GM12878 (cell line): ENCODE data around the gene RPL31. TPM values are rescaled to one million over a fixed set of nuclear protein-coding genes. Genes with fewer than 3 reads are reported as not detected.

ENCODE experiments used
- ATAC-seq: fragments of 200-7000 bp; cut with Tn5 transposase; 3 replicates; pipeline ENCODE4 v1.9.1; 2020; ENCODE audit warnings: mild to moderate bottlenecking, moderate library complexity
- Bru-seq: library from RNA; stranded (reverse); fragments of 400-500 nt; gene quantifications from one replicate; lab custom pipeline; 2021; lab: Mats Ljungman, UMichigan
- BruChase-seq, 2 experiments: library from RNA; stranded (reverse); fragments of 400-500 nt; gene quantifications; one replicate each; lab custom pipeline; 2021; lab: Mats Ljungman, UMichigan
- BruUV-seq: library from RNA; stranded (reverse); fragments of 400-500 nt; replicated peaks from 2 replicates; lab custom pipeline; 2021; lab: Mats Ljungman, UMichigan
- CTCF ChIA-PET: fragments of 300-600 bp; sonication (Branson Sonifier 250); formaldehyde crosslinking; extraction: SDS; loops from one replicate; lab custom pipeline; 2021; ENCODE audit warnings: inconsistent platforms; lab: Yijun Ruan, JAX
- POLR2A ChIA-PET: fragments of 350-600 bp; formaldehyde crosslinking; extraction: SDS; loops from one replicate; lab custom pipeline; 2021; ENCODE audit warnings: inconsistent platforms; lab: Charles Lee
- RAD21 ChIA-PET: fragments of 300-600 bp; sonication (Branson Sonifier 250); formaldehyde crosslinking; loops from one replicate; lab custom pipeline; 2023; ENCODE audit warnings: antibody characterized with exemption; ENCODE audit not compliant: unreplicated experiment; lab: Charles Lee
- SMC1A ChIA-PET: fragments of 300-600 bp; sonication (Branson Sonifier 250); formaldehyde crosslinking; loops from one replicate; lab custom pipeline; 2023; ENCODE audit not compliant: unreplicated experiment, uncharacterized antibody; lab: Charles Lee
- DNase-seq: peaks from one replicate; pipeline ENCODE4 v3.0.0-alpha.2; 2011; ENCODE audit warnings: low read depth, low spot score
- FAIRE-seq: peaks from 3 replicates; lab custom pipeline; 2011; peaks lifted over from hg19 to GRCh38; lab: Jason Lieb, UNC
- H2AFZ ChIP-seq: 2 replicates; pipeline ENCODE4 v1.6.0; 2011; ENCODE audit warnings: low read depth, low read length, control low read depth; ENCODE audit not compliant: control insufficient read depth
- H3K27ac ChIP-seq: 2 replicates; pipeline ENCODE4 v1.5.1; 2011; ENCODE audit warnings: control low read depth; ENCODE audit not compliant: control insufficient read depth, insufficient read depth
- H3K27me3 ChIP-seq, 2 experiments: replicated peaks in 1 of 2; 2 replicates each; pipeline versions ENCODE4 v1.6.0 to v1.6.1; 2011; ENCODE audit warnings: low read length in 1 of 2; ENCODE audit not compliant: control insufficient read depth in 2 of 2, insufficient read depth in 2 of 2
- H3K36me3 ChIP-seq, 2 experiments: 2 replicates each; pipeline ENCODE4 v1.5.1; 2011; ENCODE audit warnings: low read length in 1 of 2; ENCODE audit not compliant: control insufficient read depth in 2 of 2, insufficient read depth in 2 of 2
- H3K4me1 ChIP-seq: 2 replicates; pipeline ENCODE4 v1.6.1; 2011; ENCODE audit warnings: mild to moderate bottlenecking, low read length, moderate library complexity, mixed read lengths; ENCODE audit not compliant: control insufficient read depth, insufficient read depth
- H3K4me2 ChIP-seq: 2 replicates; pipeline ENCODE4 v1.6.0; 2011; ENCODE audit warnings: control low read depth; ENCODE audit not compliant: control insufficient read depth, insufficient read depth
- H3K4me3 ChIP-seq: fragments of 200-600 bp; sonication (generic); 2 replicates; pipeline ENCODE4 v1.5.1; 2016
- H3K79me2 ChIP-seq: 2 replicates; pipeline ENCODE4 v1.6.0; 2011; ENCODE audit warnings: low read length; ENCODE audit not compliant: control insufficient read depth, insufficient read depth
- H3K9ac ChIP-seq: 2 replicates; pipeline ENCODE4 v1.8.0; 2011; ENCODE audit warnings: low read length, control low read depth, mixed read lengths; ENCODE audit not compliant: control insufficient read depth, insufficient read depth
- H3K9me3 ChIP-seq: replicated peaks from 3 replicates; pipeline ENCODE4 v1.5.1; 2011; ENCODE audit warnings: mild to moderate bottlenecking, low read length; ENCODE audit not compliant: control insufficient read depth, insufficient read depth
- H4K20me1 ChIP-seq: 2 replicates; pipeline ENCODE4 v1.6.0; 2011; ENCODE audit not compliant: control insufficient read depth, insufficient read depth
- EZH2 ChIP-seq: IDR thresholded peaks from 2 replicates; pipeline ENCODE4 v1.6.1; 2012; ENCODE audit warnings: low read depth, mild to moderate bottlenecking, control low read depth, inconsistent platforms, low read length, borderline replicate concordance; ENCODE audit not compliant: control insufficient read depth
- JUNB ChIP-seq: IDR thresholded peaks from 2 replicates; pipeline ENCODE4 v1.6.1; 2016; ENCODE audit warnings: antibody characterized with exemption, mild to moderate bottlenecking
- KLF5 ChIP-seq: fragments of 450-650 bp; IDR thresholded peaks from 2 replicates; pipeline ENCODE4 v1.6.1; 2014; ENCODE audit warnings: mild to moderate bottlenecking; ENCODE audit not compliant: partially characterized antibody
- NFYB ChIP-seq: IDR thresholded peaks from 2 replicates; pipeline ENCODE4 v1.6.1; 2011; ENCODE audit warnings: low read depth, mild to moderate bottlenecking, low read length, improper control_type of control experiment, moderate library complexity; ENCODE audit not compliant: insufficient read depth
- NR2F1 ChIP-seq: fragments of 450-650 bp; conservative IDR thresholded peaks from 2 replicates; pipeline ENCODE4 v1.6.1; 2017; ENCODE audit warnings: mild to moderate bottlenecking
- PAX5 ChIP-seq: IDR thresholded peaks from 2 replicates; pipeline ENCODE4 v1.6.1; 2011; ENCODE audit warnings: low read depth, low read length, borderline replicate concordance
- SUZ12 ChIP-seq: fragments of 200-600 bp; sonication (generic); IDR thresholded peaks from one replicate; pipeline ENCODE4 v1.6.1; 2018; ENCODE audit warnings: antibody characterized with exemption, mild to moderate bottlenecking; ENCODE audit not compliant: unreplicated experiment
- WRNIP1 ChIP-seq: IDR thresholded peaks from 2 replicates; pipeline ENCODE4 v1.6.1; 2011; ENCODE audit warnings: low read depth, low read length, improper control_type of control experiment, borderline replicate concordance
- ZNF207 ChIP-seq: fragments of 450-650 bp; IDR thresholded peaks from 2 replicates; pipeline ENCODE4 v1.6.1; 2014; ENCODE audit warnings: antibody characterized with exemption, mild to moderate bottlenecking, borderline replicate concordance
- ZNF384 ChIP-seq: IDR thresholded peaks from 2 replicates; pipeline ENCODE4 v1.6.1; 2012; ENCODE audit warnings: low read depth, mild to moderate bottlenecking, low read length, improper control_type of control experiment, borderline replicate concordance
- ZSCAN29 ChIP-seq: fragments of 450-650 bp; IDR thresholded peaks from 2 replicates; pipeline ENCODE4 v1.6.1; 2017; ENCODE audit warnings: mild to moderate bottlenecking, moderate library complexity
- WGBS: methylation state at CpG from one replicate; pipeline ENCODE4 v1.1.6; 2016; ENCODE audit warnings: low lambda C conversion rate; ENCODE audit not compliant: insufficient replicate concordance, insufficient coverage; ENCODE audit errors: missing lambda C conversion rate; 5-methylcytosine and 5-hydroxymethylcytosine counted together
- in situ Hi-C: fragments of 300-500 bp; cut with MboI; formaldehyde crosslinking; loops from 9 replicates; pipeline ENCODE4 v1.14.3; 2018; ENCODE audit warnings: mixed read lengths
- intact Hi-C: fragments of 100-400 bp; cut with micrococcal nuclease; formaldehyde crosslinking; loops from one replicate; pipeline ENCODE4 v1.14.2; 2022; ENCODE audit not compliant: unreplicated experiment
- long read RNA-seq, 2 experiments: library from polyadenylated mRNA; unstranded; transcript quantifications; one replicate each; pipeline ENCODE4 v2.0.0, GENCODE V29; 2019 to 2020
- polyA minus RNA-seq, 3 experiments: library from RNA; depleted of rRNA, polyadenylated mRNA; stranded (reverse); fragments of >200 nt; gene quantifications; 2 replicates each; pipeline ENCODE4 v1.2.3, GENCODE V29; 2011
- polyA plus RNA-seq, 11 experiments: library from polyadenylated mRNA; depleted of rRNA in 4 of 11; unstranded in 6 of 11; stranded (reverse) in 5 of 11; fragments of >200 nt; fragmentation: Nextera tagmentation in 4 of 11; fragmentation: Illumina TruSeq in 1 of 11; extraction: Ambion mirVana in 4 of 11; extraction: Trizol in 1 of 11; gene quantifications; 1 replicate in 1 of 11; 2 replicates in 10 of 11; pipeline versions ENCODE4 v1.2.1 to v1.2.3, GENCODE V29; 2011 to 2016; ENCODE audit warnings: inconsistent platforms in 2 of 11, missing spikeins in 2 of 11, low read depth in 1 of 11
- total RNA-seq, 4 experiments: library from RNA; depleted of rRNA in 3 of 4; stranded (reverse); fragments of >200 nt in 3 of 4; fragmentation: Illumina TruSeq in 1 of 4; extraction: Trizol in 1 of 4; gene quantifications; 2 replicates each; pipeline versions ENCODE4 v1.2.1 to v1.2.3, GENCODE V29; 2013 to 2021
- TF ChIP-seq, protein P1 (sequence below): fragments of 450-650 bp; formaldehyde crosslinking; IDR thresholded peaks from 2 replicates; pipeline ENCODE4 v1.4.0; 2020; ENCODE audit warnings: mild to moderate bottlenecking, moderate library complexity

The RPL31 gene
- 506 and 558 TPM in 2 replicates for total RNA-seq (2013; cell fraction: nucleolus; rRNA removed)
- 1,643 and 1,672 TPM in 2 replicates for total RNA-seq (2014; rRNA removed)
- 2,010 and 2,119 TPM in 2 replicates for total RNA-seq (2014; rRNA removed; fragmentation: Illumina TruSeq; extraction: Trizol)
- total RNA-seq (2021), result 1,730 and 1,880 TPM in 2 replicates
- 4,017 TPM for polyA plus RNA-seq (2011; ENCODE audit: low read depth)
- 2,588 and 2,966 TPM in 2 replicates for polyA plus RNA-seq (2011; rRNA removed)
- polyA plus RNA-seq (2011; cell fraction: cytosol; rRNA removed), result 1,434 and 1,651 TPM in 2 replicates
- 583 and 722 TPM in 2 replicates for polyA plus RNA-seq (2011; cell fraction: nucleus; rRNA removed)
- 7,976 and 8,679 TPM in 2 replicates for polyA plus RNA-seq (2012)
- 2,219 and 2,318 TPM in 2 replicates for polyA plus RNA-seq (2014; fragmentation: Illumina TruSeq; extraction: Trizol)
- polyA plus RNA-seq (2014; fragmentation: Nextera tagmentation; extraction: Ambion mirVana), result 1,000 to 10,000 TPM; 5,836 to 8,551 TPM
- 2,664 and 2,752 TPM in 2 replicates for polyA plus RNA-seq (2014; rRNA removed)
- polyA plus RNA-seq (2016; fragmentation: Nextera tagmentation; extraction: Ambion mirVana), result 1,000 to 10,000 TPM; 2,013 to 2,197 TPM
- polyA minus RNA-seq (2011; rRNA and poly(A)+ RNA removed), result 294 and 425 TPM in 2 replicates
- polyA minus RNA-seq (2011; cell fraction: cytosol; rRNA and poly(A)+ RNA removed), result 148 and 188 TPM in 2 replicates
- polyA minus RNA-seq (2011; cell fraction: nucleus; rRNA and poly(A)+ RNA removed), result 104 and 147 TPM in 2 replicates
- Bru-seq, nascent RNA, result percentile 97 among the genes with signal in this experiment
- BruChase-seq, experiment 1, labeled RNA remaining after a 6-hour chase, result percentile 94 among the genes with signal in this experiment
- percentile 94 among the genes with signal in this experiment for BruChase-seq, experiment 2, labeled RNA remaining after a 2-hour chase
- long read RNA-seq, experiment 1, transcript RPL31-203 (5 exons, 1,110 nt), result minor isoform, 9 of 673 reads
- long read RNA-seq, experiment 1, transcript RPL31-201 (5 exons, 1,865 nt), result major isoform, 553 of 673 reads
- long read RNA-seq, experiment 1, transcript RPL31-208 (4 exons, 825 nt), result minor isoform, 85 of 673 reads
- long read RNA-seq, experiment 1, partial matches to known transcripts, result 8 of 673 reads
- long read RNA-seq, experiment 1, other reads (novel, unspliced or antisense), result 13 of 673 reads
- long read RNA-seq, experiment 2, transcript RPL31-208 (4 exons, 825 nt), result minor isoform, 85 of 1,339 reads
- long read RNA-seq, experiment 2, transcript RPL31-205 (4 exons, 716 nt), result minor isoform, 21 of 1,339 reads
- long read RNA-seq, experiment 2, transcript RPL31-201 (5 exons, 1,865 nt), result major isoform, 1,170 of 1,339 reads
- long read RNA-seq, experiment 2, transcript RPL31-203 (5 exons, 1,110 nt), result minor isoform, 21 of 1,339 reads
- long read RNA-seq, experiment 2, partial matches to known transcripts, result 22 of 1,339 reads
- long read RNA-seq, experiment 2, other reads (novel, unspliced or antisense), result 16 of 1,339 reads

DNA sequence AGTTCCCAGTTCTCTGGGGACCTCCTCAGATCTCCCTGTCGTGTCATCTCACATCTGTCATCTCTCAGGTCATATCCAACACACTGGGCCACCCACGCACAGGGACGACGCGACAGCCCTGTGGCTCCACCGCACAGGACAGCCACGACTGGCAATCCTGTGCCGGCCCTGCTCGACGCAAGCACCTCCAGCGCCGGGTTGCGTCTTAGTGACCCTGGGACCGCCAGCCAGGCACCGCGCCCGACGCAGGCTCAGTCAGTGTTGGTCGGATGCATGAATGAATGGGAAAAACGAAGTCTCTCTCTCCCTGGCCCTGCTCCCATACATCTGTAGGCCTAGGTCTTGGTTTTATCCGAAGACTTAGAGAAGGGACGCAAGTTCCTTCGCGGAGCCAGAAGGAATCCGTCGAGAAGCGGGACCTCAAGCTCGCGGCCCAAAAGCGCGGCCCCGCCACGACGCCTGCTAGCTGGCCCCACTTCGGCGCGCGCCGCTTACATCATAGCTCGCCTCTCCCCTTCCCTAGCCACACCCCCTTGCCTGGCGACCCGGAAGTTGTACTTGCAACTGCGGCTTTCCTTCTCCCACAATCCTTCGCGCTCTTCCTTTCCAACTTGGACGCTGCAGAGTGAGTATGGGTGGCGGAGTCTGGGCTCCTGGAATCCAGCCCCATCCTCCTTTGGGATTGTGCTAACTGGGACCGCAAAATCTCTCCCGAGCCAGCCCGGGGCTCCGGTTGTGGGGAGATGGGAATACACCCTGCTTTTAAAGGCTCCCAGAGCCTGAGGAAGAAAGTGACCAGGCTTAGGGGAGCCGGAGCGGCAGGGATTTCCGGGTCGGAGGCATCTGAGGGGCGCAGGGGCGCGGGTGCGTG is at the start of gene RPL31:
TSS of gene RPL31 (plus strand) at position 599 of the 871 bp plus-strand sequence. CDS start 413 bp downstream, outside the sequence.
- peak; percentile 41 for FAIRE-seq
- Histone ChIP-seq H3K36me3 (peaks cover 11 to 36% of the 10 kb centered on the region in 2 experiments), H3K4me1 (peaks cover 12% of the 10 kb centered on the region), H3K27ac (peak within 1 kb of the TSS; percentile 97), H3K9me3 (no peaks in the 10 kb centered on the region; the same call in 1 of the 3 replicates), H3K4me2 (peak within 1 kb of the TSS; percentile 97), H3K27me3 (no peaks in the 10 kb centered on the region; a peak in 1 of 4 replicates), H3K79me2 (peaks cover 47% of the 10 kb centered on the region), H3K9ac (peak within 1 kb of the TSS; percentile 99), H4K20me1 (peaks cover 4% of the 10 kb centered on the region), H3K4me3 (peak within 1 kb of the TSS; percentile 96), H2AFZ (peak within 1 kb of the TSS; percentile 96)
- POLR2A ChIA-PET, result interaction anchor here (1.0 to 2.5 kb wide), 5 partner anchors 11 to 439 kb away, joined by 3 to 8 read pairs (median 3); partner anchors contain the start of gene PDCL3
- CTCF ChIA-PET, result interaction anchor here (0.9 to 2.8 kb wide), 4 partner anchors 9 to 419 kb away, joined by 3 to 30 read pairs (median 4); no protein-coding TSS in a partner anchor
- intact Hi-C loops (no loop called here), in situ Hi-C loops (no loop called here)
- RAD21 ChIA-PET, result interaction anchor here (1.1 to 1.2 kb wide), 3 partner anchors 10 to 439 kb away, joined by 3 to 5 read pairs (median 3); partner anchors contain the start of gene PDCL3
- BruUV-seq, result no TSS peak
- SMC1A ChIA-PET, result interaction anchor here (0.6 to 3.0 kb wide), 4 partner anchors 11 to 606 kb away, joined by 3 to 13 read pairs (median 3); partner anchors contain the start of gene TBC1D8
- ATAC-seq, result peak; percentile 92
- DNase-seq, result peak; percentile 78
- 25% methylated on average over 59 of the region's 59 CpGs for whole genome bisulfite sequencing
- TF ChIP-seq, protein P1, sequence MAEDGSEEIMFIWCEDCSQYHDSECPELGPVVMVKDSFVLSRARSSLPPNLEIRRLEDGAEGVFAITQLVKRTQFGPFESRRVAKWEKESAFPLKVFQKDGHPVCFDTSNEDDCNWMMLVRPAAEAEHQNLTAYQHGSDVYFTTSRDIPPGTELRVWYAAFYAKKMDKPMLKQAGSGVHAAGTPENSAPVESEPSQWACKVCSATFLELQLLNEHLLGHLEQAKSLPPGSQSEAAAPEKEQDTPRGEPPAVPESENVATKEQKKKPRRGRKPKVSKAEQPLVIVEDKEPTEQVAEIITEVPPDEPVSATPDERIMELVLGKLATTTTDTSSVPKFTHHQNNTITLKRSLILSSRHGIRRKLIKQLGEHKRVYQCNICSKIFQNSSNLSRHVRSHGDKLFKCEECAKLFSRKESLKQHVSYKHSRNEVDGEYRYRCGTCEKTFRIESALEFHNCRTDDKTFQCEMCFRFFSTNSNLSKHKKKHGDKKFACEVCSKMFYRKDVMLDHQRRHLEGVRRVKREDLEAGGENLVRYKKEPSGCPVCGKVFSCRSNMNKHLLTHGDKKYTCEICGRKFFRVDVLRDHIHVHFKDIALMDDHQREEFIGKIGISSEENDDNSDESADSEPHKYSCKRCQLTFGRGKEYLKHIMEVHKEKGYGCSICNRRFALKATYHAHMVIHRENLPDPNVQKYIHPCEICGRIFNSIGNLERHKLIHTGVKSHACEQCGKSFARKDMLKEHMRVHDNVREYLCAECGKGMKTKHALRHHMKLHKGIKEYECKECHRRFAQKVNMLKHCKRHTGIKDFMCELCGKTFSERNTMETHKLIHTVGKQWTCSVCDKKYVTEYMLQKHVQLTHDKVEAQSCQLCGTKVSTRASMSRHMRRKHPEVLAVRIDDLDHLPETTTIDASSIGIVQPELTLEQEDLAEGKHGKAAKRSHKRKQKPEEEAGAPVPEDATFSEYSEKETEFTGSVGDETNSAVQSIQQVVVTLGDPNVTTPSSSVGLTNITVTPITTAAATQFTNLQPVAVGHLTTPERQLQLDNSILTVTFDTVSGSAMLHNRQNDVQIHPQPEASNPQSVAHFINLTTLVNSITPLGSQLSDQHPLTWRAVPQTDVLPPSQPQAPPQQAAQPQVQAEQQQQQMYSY (CRISPR knock-in tag), result no peak
- TF ChIP-seq ZNF207 (peak; percentile 25; the same call in 1 of the 2 replicates), KLF5 (peak; percentile 90), JUNB (no peak), PAX5 (peak; percentile 36; the same call in 1 of the 2 replicates), WRNIP1 (no peak; the same call in 1 of the 2 replicates), ZSCAN29 (no peak), NR2F1 (peak; percentile 29; the same call in 1 of the 2 replicates), SUZ12 (no peak), NFYB (no peak), EZH2 (no peak), ZNF384 (peak; percentile 19; the same call in 1 of the 2 replicates)
